Measurements from ENCODE around the gene B4GALT1.

DNA sequence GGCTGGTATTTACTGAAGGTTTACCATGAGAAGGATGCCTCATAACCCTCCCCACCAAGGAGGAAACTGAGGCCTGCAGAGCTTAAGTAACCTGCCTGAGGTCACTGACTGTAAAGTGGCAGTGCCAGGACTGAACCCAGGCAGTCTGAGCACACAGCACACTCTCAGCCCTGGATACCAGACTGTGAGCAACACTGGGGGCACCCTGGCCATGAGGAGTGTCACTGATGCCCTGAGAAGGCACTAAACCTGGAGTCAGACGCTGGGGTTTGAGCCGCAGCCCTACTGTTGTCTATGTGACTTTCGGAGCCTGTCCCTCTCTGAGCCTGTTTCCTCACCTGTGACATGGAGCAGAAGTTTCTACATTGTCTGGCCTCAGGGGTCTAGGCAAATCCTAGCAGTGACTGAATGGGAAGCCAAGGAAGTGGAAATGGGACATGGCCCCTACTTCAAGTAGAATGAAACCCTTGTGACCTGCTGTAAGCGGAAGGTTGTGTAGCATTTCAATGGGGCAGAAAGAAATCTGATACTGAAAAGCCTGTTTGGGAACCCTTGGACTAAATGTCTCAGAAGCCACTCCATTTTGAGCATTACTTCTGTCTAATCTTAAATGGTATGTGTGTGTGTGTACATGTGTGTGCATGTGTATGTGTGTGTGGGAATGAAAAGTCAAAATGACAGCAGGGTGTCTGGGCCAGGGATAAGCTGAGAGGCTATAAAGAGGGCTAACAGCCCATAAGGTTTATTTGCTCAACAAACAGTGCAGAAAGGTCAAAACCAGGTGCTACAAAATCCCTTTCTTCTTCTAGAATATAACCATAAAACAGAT is 36.0 kb downstream of the B4GALT1 start:
- TF ChIP-seq, protein P1, sequence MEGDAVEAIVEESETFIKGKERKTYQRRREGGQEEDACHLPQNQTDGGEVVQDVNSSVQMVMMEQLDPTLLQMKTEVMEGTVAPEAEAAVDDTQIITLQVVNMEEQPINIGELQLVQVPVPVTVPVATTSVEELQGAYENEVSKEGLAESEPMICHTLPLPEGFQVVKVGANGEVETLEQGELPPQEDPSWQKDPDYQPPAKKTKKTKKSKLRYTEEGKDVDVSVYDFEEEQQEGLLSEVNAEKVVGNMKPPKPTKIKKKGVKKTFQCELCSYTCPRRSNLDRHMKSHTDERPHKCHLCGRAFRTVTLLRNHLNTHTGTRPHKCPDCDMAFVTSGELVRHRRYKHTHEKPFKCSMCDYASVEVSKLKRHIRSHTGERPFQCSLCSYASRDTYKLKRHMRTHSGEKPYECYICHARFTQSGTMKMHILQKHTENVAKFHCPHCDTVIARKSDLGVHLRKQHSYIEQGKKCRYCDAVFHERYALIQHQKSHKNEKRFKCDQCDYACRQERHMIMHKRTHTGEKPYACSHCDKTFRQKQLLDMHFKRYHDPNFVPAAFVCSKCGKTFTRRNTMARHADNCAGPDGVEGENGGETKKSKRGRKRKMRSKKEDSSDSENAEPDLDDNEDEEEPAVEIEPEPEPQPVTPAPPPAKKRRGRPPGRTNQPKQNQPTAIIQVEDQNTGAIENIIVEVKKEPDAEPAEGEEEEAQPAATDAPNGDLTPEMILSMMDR (IDR thresholded peaks at IDR 0.05) = no peak
- no peak for TF ChIP-seq POLR2A (IDR thresholded peaks at IDR 0.05)

Measured in thyroid gland (tissue), 4 donors.